A673 (cell line): Measurements from ENCODE around the gene INPP4A.

ENCODE experiments used
- CTCF ChIP-seq: fragments of 300-800, 200-600 bp; sonication (generic); conservative IDR thresholded peaks from 2 replicates; pipeline ENCODE4 v1.5.1; 2017; ENCODE audit warnings: low read depth, mild to moderate bottlenecking, antibody characterized with exemption, low read length, moderate library complexity, mixed read lengths
- EZH2 ChIP-seq: fragments of 200-600 bp; sonication (generic); IDR thresholded peaks from 2 replicates; pipeline ENCODE4 v1.6.1; 2017; ENCODE audit warnings: borderline replicate concordance, low read depth, mild to moderate bottlenecking, mixed read lengths, antibody characterized with exemption, low read length; ENCODE audit not compliant: poor library complexity, severe bottlenecking

- TF ChIP-seq CTCF (no peak), EZH2 (no peak)
Observed at GRCh38 chr2:98452396-98453027, 7.9 kb downstream of the INPP4A start.
